GM21423 (cell line): ENCODE results near the gene ATXN1.

Source experiments
- ATAC-seq: cut with Tn5 transposase; IDR thresholded peaks from one replicate; pipeline ENCODE4 v1.9.1; 2021; ENCODE audit warnings: mild to moderate bottlenecking, moderate library complexity; ENCODE audit not compliant: unreplicated experiment

ATXN1 gene

GRCh38 chr6:16355699-16356446, 405.4 kb downstream of the ATXN1 start:
- no peak for ATAC-seq

GRCh38 chr6:16355238-16355637, 406.0 kb downstream of the ATXN1 start:
- no peak for ATAC-seq

GRCh38 chr6:16354692-16355091, 406.6 kb downstream of the ATXN1 start:
- no peak for ATAC-seq

GRCh38 chr6:16352821-16353438, 408.3 kb downstream of the ATXN1 start:
- ATAC-seq: no peak

GRCh38 chr6:16352258-16352635, 409.0 kb downstream of the ATXN1 start:
- no peak for ATAC-seq

- ATAC-seq: no peak
Observed at GRCh38 chr6:16349544-16349943, 411.7 kb downstream of the ATXN1 start.

GRCh38 chr6:16346831-16347230, 414.4 kb downstream of the ATXN1 start:
- no peak for ATAC-seq

GRCh38 chr6:16345449-16346330, 415.6 kb downstream of the ATXN1 start:
- no peak for ATAC-seq

GRCh38 chr6:16344756-16345155, 416.5 kb downstream of the ATXN1 start:
- ATAC-seq: no peak

GRCh38 chr6:16343593-16343992, 417.7 kb downstream of the ATXN1 start:
- no peak for ATAC-seq

GRCh38 chr6:16339265-16339587, 422.0 kb downstream of the ATXN1 start:
- no peak for ATAC-seq

GRCh38 chr6:16338577-16339264, 422.5 kb downstream of the ATXN1 start:
- no peak for ATAC-seq

- ATAC-seq: no peak
Observed at GRCh38 chr6:16337295-16337975, 423.8 kb downstream of the ATXN1 start.

- ATAC-seq: no peak
Observed at GRCh38 chr6:16336911-16337294, 424.4 kb downstream of the ATXN1 start.

GRCh38 chr6:16336056-16336818, 425.0 kb downstream of the ATXN1 start:
- no peak for ATAC-seq

GRCh38 chr6:16335176-16335575, 426.1 kb downstream of the ATXN1 start:
- ATAC-seq: no peak

- ATAC-seq: no peak
Observed at GRCh38 chr6:16334671-16335070, 426.6 kb downstream of the ATXN1 start.

- ATAC-seq: no peak
Observed at GRCh38 chr6:16333580-16333979, 427.7 kb downstream of the ATXN1 start.

- peak; percentile 77 for ATAC-seq
Observed at GRCh38 chr6:16332175-16332542, 429.1 kb downstream of the ATXN1 start.
